Ectodermal cell (in vitro differentiated cells): Measurements from ENCODE around the gene ZNF827.

Experiments
- H3K27ac ChIP-seq: 2 replicates; pipeline ENCODE4 v1.7.0; 2013; ENCODE audit warnings: mild to moderate bottlenecking, low read depth, low read length; ENCODE audit not compliant: insufficient read depth, poor library complexity, severe bottlenecking
- H3K27me3 ChIP-seq: 2 replicates; pipeline ENCODE4 v1.7.0; 2013; ENCODE audit warnings: mild to moderate bottlenecking, low read length; ENCODE audit not compliant: insufficient read depth, control insufficient read depth, poor library complexity, severe bottlenecking
- H3K36me3 ChIP-seq: one replicate; pipeline ENCODE4 v1.7.0; 2013; ENCODE audit warnings: low read length; ENCODE audit not compliant: control insufficient read depth, insufficient read depth
- H3K4me1 ChIP-seq: one replicate; pipeline ENCODE4 v1.7.0; 2013; ENCODE audit warnings: low read length; ENCODE audit not compliant: control insufficient read depth, insufficient read depth
- H3K4me3 ChIP-seq: 2 replicates; pipeline ENCODE4 v1.7.0; 2013; ENCODE audit warnings: low read depth, low read length, control low read depth; ENCODE audit not compliant: insufficient read depth
- H3K9me3 ChIP-seq: 2 replicates; pipeline ENCODE4 v1.7.0; 2013; ENCODE audit warnings: mild to moderate bottlenecking, low read length, moderate library complexity; ENCODE audit not compliant: control insufficient read depth
- WGBS, 2 experiments: methylation state at CpG; one replicate each; pipeline ENCODE4 v1.1.7; 2013; ENCODE audit warnings: missing lambda C conversion rate in 2 of 2; 5-methylcytosine and 5-hydroxymethylcytosine counted together

Gene ZNF827

DNA sequence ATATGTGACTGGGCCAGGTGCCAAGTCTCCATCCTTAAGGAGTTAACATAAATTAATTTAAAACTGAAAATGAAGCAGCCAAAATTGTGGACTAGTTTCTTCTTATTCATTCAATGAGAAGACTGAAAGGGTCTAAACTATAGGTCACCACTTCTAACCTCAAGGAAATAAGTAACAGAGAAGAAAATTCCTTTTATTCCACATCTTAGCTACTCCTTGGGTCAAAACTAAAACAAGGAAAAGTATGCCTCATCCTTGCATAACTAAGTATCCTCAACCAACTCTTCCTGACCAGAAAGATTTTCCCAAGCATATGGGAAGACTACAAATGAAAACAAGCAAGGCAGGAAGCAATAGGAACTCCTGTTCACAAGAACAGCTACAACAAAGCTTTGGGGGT is 71.2 kb downstream of the ZNF827 start:
- no peaks in the 10 kb centered on the region for H3K27me3 ChIP-seq
- H3K4me3 ChIP-seq: no peak overlapping the region
- H3K36me3 ChIP-seq: no peaks in the 10 kb centered on the region
- H3K4me1 ChIP-seq: no peaks in the 10 kb centered on the region
- no peak overlapping the region for H3K27ac ChIP-seq
- H3K9me3 ChIP-seq: no peaks in the 10 kb centered on the region

DNA sequence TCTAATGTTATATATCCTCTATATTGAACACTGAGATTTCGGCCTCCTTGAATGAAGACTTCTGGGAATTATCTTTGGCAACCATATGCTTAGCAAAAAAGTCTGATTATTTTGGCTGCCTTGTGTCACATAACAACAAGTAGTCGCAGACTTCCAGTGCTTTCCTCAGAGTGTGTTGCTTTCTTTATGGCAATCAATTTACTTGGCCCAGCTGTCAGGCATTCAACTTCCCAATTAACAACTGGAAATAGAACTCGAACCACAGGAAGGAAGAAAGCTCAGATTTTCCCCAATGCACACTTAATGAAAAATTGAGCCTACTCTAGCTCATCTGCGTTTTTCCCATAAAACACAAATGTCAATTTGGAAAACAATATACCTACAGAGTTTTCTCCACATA is 71.6 kb downstream of the ZNF827 start:
- H3K4me1 ChIP-seq: no peaks in the 10 kb centered on the region
- no peaks in the 10 kb centered on the region for H3K36me3 ChIP-seq
- WGBS, 2 experiments: 87 to 92% methylated on average over 4 of the region's 4 CpGs

DNA sequence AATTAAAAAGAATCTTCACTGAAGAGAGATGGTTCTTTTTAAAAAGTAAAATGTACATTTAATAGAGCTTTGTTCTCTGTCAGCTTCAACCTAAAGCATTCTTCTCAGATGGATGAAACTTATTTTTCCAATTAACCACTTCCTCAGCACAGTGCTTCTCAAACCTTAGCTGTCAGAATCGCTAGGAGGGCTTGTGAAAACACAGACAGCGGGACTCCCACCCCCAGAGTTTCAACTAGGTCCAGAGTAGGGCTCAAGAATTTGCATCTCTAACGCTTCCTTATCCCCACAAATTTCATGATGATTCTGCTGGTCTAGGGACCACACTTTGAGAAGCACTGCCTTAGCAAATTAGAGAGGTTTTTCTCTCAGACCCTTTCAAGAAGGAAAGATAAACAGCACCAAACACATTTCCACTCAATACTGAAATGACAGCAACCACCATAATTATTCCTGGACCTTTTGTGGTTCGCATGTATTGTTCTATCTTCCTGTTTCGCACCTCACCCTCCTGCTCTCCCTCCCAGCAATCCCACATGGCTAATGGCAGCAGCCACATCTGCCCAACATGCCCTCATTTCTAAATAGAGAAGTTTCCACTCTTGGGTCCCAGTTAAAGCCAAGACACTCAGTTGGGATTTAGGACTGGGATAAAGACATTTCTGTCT is 73.2 kb downstream of the ZNF827 start:
- Histone ChIP-seq H3K36me3 (no peaks in the 10 kb centered on the region), H3K4me1 (no peaks in the 10 kb centered on the region), H3K27me3 (no peaks in the 10 kb centered on the region), H3K27ac (no peak overlapping the region), H3K4me3 (no peak overlapping the region), H3K9me3 (no peaks in the 10 kb centered on the region)
- WGBS, 2 experiments: 87 to 91% methylated on average over 5 of the region's 5 CpGs

More for the DNA sequence above, 71.6 kb downstream of the ZNF827 start:
- Histone ChIP-seq H3K9me3 (no peaks in the 10 kb centered on the region), H3K4me3 (no peak overlapping the region), H3K27me3 (no peaks in the 10 kb centered on the region), H3K27ac (no peak overlapping the region)

DNA sequence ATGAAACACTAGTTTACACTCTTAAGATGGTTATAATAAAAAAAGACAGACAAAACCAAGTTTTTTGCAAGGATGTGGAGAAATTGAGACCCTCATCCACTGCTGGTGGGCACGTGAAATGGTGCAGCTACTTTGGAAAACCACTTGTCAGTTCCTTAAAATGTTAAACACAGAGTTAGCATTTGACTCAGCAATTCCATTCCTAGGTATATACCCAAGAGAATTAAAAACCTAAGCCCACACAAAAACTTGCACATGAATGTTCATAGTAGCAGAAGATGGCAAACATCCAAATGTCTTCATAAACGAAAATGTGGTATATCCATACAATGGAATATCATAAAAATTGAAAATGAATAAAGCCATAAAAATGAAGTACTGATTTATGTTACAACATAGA is 75.4 kb downstream of the ZNF827 start:
- H3K4me1 ChIP-seq: no peaks in the 10 kb centered on the region
- no peak overlapping the region for H3K4me3 ChIP-seq
- WGBS, 2 experiments: 84 to 93% methylated on average over 1 to 2 of the region's 2 CpGs
- no peaks in the 10 kb centered on the region for H3K36me3 ChIP-seq
- H3K27me3 ChIP-seq: no peaks in the 10 kb centered on the region
- no peak overlapping the region for H3K27ac ChIP-seq
- H3K9me3 ChIP-seq: no peaks in the 10 kb centered on the region

DNA sequence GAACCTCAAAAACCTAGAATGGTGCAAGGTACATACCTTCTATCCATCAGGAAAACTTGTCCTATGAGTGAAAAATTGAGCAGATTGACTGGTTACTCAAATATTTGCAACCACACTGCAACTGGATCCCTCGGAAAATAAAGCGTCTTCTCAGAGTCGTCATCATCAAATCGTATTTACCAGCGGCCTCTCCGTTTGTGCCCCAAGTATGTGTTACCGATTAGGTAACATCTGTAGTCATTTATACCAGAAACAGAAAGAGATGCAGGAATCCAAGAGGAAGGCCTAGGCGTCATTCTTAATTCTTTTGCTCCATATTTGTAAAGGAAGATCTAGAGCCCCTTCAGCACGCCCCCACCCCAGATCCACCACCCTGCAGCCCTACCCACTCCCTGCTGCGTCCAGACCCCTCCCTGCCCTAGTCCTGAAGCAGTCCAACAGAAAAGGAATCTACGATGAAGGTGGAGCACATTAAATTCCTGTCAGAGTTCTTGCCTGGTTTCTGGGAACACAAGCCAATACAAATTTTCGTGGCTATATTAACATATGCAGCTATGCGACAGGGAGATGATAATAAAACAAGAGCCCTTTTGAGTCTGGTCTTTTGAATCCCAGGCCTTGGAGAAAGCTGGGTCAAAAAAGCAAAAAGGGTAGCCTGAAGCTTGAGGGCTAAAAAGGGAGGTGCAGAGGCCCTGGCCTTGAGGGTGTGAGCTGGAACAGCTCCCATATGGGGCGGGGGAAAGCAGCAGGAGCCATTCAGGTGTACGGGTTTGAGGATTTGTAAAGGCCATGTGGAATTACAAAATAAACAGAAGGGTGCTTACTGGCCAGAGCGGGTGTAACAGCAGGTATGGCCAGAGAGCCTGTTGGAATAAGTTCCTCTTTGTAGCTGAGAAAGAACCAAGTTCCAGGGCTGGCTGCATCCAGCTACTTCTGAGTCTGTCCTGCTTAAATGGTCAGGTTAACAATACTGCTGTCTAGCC is 77.0 kb downstream of the ZNF827 start:
- H3K27ac ChIP-seq: no peak overlapping the region
- no peaks in the 10 kb centered on the region for H3K9me3 ChIP-seq
- no peaks in the 10 kb centered on the region for H3K36me3 ChIP-seq
- 85 to 86% methylated on average over 16 of the region's 16 CpGs for WGBS, 2 experiments
- no peak overlapping the region for H3K4me3 ChIP-seq
- H3K27me3 ChIP-seq: no peaks in the 10 kb centered on the region
- no peaks in the 10 kb centered on the region for H3K4me1 ChIP-seq

GRCh38 chr4:145860897-145861296 is 77.7 kb downstream of the ZNF827 start:
- Histone ChIP-seq H3K4me3 (no peak overlapping the region), H3K9me3 (no peaks in the 10 kb centered on the region), H3K36me3 (no peaks in the 10 kb centered on the region), H3K4me1 (no peaks in the 10 kb centered on the region), H3K27ac (no peak overlapping the region), H3K27me3 (no peaks in the 10 kb centered on the region)
- WGBS, 2 experiments: 94 to 96% methylated on average over 4 to 5 of the region's 5 CpGs

GRCh38 chr4:145860446-145860845 is 78.2 kb downstream of the ZNF827 start:
- 76 to 97% methylated on average over 4 to 5 of the region's 5 CpGs for WGBS, 2 experiments
- H3K9me3 ChIP-seq: no peaks in the 10 kb centered on the region
- H3K27me3 ChIP-seq: no peaks in the 10 kb centered on the region
- no peak overlapping the region for H3K27ac ChIP-seq
- no peak overlapping the region for H3K4me3 ChIP-seq
- H3K4me1 ChIP-seq: no peaks in the 10 kb centered on the region
- no peaks in the 10 kb centered on the region for H3K36me3 ChIP-seq

DNA sequence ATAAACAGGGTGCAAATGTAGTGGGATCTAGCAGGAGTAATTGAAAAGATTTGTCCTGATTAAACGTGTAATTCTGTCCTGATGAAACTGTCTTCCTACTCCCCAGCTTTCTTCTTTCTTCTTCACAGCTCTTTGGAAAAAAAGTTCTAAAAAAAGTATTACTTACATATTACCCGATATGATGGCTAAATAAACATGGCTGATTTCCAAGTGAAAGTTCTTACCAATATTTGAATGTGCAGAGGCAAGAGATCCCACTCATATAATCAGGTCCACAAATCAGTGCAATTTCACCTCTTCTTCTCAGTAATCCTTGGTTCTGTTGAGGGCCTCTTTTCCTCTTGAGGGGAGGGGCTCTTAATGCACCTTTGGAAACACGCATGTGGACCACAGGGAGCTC is 78.7 kb downstream of the ZNF827 start:
- Histone ChIP-seq H3K9me3 (no peaks in the 10 kb centered on the region), H3K27ac (no peak overlapping the region), H3K4me1 (no peaks in the 10 kb centered on the region), H3K36me3 (no peaks in the 10 kb centered on the region), H3K4me3 (no peak overlapping the region), H3K27me3 (no peaks in the 10 kb centered on the region)
- WGBS, 2 experiments: 90 to 100% methylated on average over 1 to 3 of the region's 3 CpGs

- Histone ChIP-seq H3K4me3 (no peak overlapping the region), H3K27ac (no peak overlapping the region), H3K36me3 (no peaks in the 10 kb centered on the region), H3K9me3 (no peaks in the 10 kb centered on the region), H3K4me1 (no peaks in the 10 kb centered on the region), H3K27me3 (no peaks in the 10 kb centered on the region)
- 95 to 96% methylated on average over 8 of the region's 8 CpGs for WGBS, 2 experiments
Measured at GRCh38 chr4:145859426-145859825, 79.2 kb downstream of the ZNF827 start.

DNA sequence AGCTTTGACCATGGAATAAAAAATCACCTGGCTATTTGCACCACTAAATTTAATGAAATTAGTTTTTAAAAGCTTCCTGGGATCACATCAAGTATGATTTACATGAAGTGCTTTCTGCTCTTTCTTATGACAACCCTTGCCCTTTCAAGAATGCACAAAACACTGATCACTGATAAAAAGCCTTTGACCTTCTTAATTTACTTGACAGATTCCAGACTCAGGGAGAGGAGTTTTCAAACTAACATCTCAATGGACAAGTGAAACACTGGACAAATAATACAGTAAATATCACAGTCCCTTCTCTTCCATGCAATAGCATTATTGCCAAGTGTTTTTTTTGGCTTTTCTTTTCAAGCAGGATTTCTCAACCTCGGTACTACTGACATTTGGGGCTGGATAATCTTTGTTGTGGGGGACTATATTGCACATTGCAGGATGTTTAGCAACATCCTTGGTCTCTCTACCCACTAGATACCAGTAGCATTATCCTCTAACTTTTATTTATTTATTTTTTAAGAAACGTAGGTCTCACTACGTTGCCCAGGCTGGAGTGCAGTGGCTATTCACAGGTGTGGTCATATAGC is 86.3 kb downstream of the ZNF827 start:
- Histone ChIP-seq H3K9me3 (no peaks in the 10 kb centered on the region), H3K36me3 (no peaks in the 10 kb centered on the region), H3K27me3 (no peaks in the 10 kb centered on the region), H3K4me1 (no peaks in the 10 kb centered on the region), H3K4me3 (no peak overlapping the region), H3K27ac (no peak overlapping the region)
- WGBS, 2 experiments: 92 to 95% methylated on average over 2 to 3 of the region's 3 CpGs
